Left renal pelvis (tissue), 4 donors: Measurements from ENCODE around the gene TRPM3. TPM values are rescaled to one million over a fixed set of nuclear protein-coding genes. Genes with fewer than 3 reads are reported as not detected.

Experiments used
- DNase-seq, 4 donors: peaks; one replicate each; pipeline ENCODE4 v3.0.0-alpha.2; 2013; ENCODE audit warnings: low read depth in 4 of 4, low spot score in 3 of 4
- polyA plus RNA-seq, 4 donors: library from polyadenylated mRNA; unstranded; fragments of 120-200 nt; gene quantifications; one replicate each; pipeline ENCODE4 v1.2.1, GENCODE V29; 2013; ENCODE audit not compliant: insufficient read length in 4 of 4

TRPM3 gene
- polyA plus RNA-seq, 4 donors: 6.3 to 16.1 (median 14.4) TPM

DNA sequence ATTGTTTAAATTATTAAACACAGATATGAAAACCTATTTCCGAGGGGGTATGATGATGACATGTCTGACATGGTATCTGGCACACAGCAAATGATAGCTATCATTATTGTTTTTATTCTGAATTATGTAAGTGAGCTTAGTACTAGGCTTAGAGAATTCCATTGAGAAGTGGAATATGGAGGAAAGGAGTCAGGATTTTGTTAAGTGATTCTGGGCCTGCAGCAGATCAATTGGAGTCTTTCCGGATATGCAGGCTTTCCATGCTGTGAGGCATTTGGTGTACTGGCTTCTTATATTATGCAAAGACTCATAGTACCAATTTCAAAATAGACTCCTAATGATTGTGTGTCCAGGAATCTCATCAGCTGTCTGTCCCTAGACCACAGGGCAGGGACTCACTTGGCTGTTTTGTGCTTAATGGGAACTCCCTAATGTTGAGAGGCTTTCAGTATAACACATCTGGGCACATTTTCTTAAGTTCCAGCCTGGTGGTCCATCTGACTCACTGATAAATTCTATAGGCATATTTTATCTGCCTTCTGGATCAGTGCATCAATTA lies 527.0 kb downstream of the TRPM3 start:
- no peak for DNase-seq

DNA sequence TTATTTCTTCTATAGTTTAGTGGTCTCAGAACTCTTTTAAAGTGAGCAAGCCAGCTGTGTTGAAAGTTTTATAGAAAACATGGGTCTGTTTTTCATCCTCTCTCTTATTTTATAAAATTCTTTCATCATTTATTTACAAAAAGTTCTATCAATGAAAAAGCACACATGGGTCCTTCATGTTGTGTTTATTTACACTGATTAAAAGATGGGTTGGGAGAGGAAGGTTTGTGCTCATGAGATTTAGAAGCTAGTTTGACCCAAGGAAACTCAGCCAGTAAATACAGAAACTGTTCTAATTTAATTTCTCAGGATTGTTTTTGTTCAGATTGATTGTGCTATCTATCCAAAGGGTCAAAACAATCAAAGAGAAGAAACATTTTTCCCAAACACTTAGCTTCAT lies 528.2 kb downstream of the TRPM3 start:
- no peak for DNase-seq

DNA sequence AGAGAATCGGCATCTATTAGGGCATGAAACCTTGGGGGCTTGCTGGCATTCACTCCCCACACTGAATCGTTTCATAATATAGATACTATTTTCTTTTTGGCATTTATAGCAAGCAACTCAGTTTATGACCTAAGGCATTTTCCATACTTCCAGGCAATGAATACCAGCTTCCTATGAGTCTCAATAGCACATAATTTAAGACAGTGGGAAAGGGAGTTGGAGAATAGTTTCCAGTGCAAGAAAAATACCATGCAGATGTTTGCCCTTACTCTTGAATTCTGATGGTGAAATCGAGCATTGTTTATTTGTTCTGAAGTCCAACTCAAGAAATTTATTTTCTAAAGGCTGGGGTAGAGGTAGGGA lies 531.1 kb downstream of the TRPM3 start:
- no peak for DNase-seq

DNA sequence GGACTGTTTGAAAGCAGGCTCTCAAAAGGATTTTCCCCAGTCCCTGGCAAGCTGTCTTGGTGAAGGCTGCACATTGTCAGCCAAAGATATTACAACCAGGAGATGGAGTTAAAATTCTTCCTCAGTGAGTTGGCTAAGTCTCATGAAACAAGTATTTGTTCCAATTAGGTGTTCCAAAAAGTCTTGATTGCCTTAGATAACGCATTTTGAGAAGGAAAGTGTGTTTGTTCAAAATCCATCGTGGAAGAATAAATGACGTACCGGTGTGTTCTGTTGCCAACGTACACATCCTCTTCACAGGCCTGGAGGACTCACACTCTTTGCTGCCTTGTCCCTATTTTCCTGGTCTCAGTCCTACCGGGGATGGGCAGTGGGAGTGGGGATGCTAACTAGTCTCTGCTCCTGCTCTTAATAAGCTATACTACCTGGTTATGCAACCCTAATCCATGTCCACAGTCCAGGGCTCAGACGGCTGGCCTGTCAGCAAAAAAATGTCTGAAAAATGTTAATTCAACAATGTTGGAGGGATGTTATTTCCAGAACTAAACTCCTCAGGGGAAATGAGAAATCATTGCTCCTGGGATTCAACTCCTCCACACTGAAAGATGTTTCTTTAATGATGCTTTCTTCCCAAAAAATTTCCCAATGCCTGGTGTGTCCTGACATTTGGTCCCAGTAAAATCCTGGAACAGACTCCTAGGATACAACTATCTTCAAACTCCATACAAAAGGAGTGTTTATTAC lies 531.7 kb downstream of the TRPM3 start:
- DNase-seq: no peak

DNA sequence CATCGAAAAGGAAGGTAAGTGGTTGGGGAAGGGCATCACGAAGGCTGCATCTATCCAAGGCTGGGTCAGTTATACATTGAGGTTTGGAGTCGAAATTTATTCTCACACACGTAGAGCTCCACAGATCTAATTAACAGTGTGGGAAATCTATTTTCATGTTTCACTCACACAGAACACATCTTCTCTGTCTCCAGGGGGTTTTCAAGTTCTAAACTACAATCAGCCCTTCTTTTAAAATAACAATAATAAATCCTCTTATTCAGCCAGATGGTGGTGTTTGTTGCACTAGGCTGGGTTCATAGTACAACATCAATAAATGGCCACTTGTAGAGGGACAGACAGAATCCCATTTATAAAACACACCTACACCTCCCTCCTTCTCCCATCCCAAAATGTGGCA lies 532.4 kb downstream of the TRPM3 start:
- DNase-seq: no peak

DNA sequence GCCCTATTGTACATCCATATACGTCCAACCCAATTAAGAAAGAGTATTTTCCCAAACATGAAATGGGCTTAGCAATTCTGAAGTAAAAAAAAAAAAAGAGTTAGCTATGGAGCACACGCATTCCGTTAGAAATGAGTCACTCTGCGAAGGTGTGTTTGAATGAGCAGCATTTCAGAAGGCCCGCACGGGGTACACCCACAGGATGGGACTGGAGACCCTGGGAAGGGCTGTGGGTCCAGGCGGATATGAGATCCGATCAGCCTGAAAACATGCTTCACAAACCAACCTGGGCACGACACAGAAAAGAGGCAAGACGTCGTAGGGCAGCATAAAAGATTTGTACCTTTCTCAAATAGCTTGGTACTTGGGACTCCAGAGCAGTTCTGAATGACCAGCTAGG lies 533.0 kb downstream of the TRPM3 start:
- DNase-seq: no peak

DNA sequence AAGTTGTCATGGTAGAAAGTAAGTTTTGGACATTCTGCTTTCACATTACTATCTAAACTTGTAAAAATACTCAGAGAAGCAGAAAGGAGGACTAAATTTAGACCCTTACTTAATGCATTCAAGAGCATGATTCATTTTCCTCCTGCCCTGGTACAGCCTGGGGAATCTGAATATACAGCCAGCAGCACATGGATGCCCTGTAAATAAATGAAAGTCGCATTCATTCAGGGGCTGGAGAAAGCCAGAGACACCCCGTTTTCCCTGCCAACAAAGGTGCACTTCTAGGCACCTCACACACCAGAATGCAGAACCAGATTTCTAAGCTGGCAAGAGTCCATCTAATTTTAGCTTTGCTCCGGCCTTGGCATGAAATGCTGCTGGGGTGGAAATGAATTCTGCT lies 534.2 kb downstream of the TRPM3 start:
- DNase-seq: no peak

DNA sequence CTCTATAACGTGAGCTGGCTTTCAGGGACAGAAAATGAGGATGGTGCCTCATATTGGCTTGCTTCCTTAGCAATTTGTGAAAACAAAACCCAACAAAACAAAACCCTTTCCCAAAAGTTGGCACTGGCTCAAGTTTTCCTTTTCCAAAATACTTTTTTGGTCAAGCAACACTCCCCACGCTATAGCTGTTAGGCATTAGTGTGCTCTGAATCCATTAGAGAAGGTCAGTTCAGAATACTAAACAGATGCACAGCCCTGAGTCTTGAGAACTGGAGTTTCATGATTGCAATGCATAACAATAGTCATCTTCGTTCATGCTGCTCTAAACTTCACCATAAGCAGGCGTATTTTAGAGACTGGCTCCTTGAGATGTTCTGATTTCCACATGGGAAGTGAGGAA lies 534.9 kb downstream of the TRPM3 start:
- DNase-seq: no peak

DNA sequence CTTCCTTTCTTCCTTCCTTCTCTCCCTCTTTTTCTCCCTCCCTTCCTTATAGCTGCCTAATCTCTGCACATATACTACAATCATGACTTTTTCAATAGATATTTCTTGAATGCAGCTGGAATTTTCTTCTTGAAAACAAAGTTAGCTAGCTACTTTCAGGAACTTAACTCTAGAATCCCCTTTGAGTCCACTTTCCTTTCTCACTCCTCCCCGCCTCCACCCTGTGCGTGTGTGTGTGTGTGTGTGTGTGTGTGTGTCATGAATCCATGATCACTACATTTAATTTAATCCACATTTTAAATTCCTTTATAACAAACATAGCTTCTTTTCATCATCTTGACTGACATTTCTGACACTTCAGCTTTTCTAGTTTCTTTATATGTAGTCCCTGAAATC lies 539.5 kb downstream of the TRPM3 start:
- DNase-seq: no peak

DNA sequence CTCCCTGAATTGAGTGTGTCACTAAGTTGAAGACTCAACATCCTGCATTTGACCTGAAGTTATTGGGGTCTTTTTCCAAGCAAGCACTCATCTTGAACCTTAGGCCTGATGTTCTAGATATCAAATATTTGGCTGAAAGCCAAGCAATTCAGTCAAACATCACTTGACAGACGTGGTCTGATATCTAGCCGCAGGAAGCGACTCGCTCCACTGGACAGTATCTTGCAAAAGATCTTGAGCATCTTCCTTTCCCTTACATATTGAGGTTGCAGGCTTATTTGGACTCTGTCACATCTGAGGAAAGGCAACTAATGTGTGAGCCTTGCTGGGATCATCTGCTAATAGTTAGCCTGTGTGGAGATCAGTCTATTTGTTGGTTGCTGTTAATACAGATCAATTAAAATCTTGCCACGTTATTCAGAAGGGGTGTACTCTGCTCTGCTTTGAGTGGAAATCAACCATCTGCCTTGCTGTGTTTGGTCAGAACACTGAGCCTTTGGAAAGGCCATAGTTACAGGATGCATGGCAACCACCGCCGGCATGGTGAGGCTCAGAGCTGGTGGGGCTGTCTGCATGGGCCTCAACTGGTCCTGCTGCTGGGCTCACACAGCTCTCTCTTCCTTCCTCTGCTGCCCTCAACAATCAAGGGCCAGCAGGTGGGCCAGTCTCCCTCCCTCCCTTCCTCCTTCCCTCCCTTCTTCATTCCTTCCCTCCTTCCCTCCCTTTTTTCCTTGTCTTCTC lies 540.0 kb downstream of the TRPM3 start:
- no peak for DNase-seq

DNA sequence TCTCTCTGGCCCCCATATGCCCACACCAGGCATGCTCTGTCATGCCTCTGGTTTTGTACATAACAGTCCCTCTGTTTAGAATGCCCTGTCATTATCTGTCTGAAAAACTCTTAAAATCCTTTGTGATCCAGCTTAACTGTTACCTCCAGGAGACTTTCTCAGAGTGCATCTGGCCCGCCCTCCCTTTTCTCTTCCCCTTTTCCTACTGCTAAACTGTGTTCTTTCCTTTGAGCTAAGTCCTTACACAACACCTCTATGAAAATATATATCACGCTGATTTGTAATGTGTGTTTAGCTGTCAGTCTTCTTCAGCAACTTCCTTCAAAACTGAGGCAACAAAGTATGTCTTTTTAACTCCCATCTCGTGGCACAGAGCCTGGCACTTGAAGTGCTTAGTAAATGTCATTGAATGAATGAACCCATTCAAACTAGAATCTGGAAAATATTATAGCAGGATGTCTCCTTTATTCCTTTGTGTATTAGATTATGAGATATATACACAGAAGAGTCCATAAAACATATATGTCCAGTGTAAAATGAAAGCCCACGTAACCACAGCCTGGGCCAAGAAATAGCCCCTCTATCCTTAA lies 540.7 kb downstream of the TRPM3 start:
- DNase-seq: no peak

DNA sequence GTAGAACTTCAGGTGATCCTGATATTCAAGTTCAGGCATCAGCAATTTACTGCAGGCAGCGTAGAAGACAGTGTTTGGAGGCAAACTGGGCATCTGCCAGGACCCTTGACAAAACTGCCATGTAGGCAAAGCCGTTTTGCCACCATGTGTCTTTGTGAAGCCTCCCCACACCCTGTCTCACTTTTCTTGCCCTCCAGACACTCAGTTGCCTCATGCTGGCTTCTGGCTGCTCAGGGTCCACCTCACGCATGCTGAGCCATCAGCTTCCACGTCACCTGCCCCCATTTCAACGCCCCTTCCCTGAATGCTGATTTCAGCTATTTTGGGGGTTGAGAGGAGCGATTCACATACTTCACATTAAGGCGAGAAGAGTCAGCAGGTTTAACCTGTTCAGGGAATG lies 541.7 kb downstream of the TRPM3 start:
- DNase-seq: no peak

DNA sequence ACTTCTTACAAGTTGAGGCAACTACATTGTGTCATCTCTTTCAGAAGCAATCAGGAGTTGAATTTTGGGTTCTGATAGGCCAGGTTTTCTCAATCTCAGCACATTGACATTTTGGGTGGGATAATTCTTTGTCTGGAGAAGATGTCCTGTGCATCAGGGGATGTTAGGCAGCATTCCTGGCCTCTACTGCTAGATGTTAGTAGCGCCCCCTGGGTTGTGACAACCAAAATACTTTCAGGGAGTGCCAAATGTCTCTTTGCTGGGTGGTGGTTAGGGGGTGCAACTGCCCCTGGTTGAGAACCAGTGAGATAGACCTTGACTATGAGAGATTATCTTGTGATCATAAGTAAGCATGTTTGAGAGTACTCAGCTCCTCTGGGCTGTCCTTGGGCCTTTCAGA lies 542.7 kb downstream of the TRPM3 start:
- no peak for DNase-seq

DNA sequence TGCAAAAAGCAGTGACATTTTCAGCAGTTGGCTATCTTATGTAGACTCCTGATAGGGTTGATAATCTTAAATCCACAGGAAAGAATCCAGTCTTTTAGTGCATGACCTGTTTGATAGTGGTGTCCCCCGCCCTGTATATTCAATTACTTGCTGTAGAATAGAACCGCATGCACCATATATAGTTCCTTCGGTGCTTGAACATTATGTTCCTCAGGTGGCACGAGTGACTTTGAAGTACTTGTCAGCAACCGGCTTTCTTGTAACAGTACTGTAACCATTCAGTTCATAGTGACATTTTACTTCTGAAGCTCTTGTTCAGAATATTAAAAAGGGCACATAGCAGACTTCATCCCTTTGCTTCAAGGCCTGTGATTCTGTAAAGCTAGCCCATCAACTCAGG lies 543.8 kb downstream of the TRPM3 start:
- no peak for DNase-seq

DNA sequence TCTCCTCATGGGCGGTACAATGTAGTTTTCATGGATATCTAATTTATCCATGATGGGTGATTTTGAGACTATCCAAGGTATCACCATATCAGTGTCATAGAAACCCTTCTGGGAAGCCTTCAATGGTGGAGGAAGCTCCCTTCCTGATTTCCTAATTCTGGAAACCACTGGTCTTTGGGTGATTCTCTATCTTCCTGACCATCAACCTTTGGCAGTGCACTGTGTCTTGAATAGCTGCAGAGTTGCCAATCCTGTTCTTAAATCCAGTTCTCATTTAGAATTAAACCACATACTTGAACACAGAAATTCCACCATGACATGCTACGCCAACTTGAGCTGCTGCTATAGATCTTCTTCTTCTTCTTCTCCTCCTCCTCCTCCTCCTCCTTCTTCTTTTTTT lies 545.3 kb downstream of the TRPM3 start:
- no peak for DNase-seq

DNA sequence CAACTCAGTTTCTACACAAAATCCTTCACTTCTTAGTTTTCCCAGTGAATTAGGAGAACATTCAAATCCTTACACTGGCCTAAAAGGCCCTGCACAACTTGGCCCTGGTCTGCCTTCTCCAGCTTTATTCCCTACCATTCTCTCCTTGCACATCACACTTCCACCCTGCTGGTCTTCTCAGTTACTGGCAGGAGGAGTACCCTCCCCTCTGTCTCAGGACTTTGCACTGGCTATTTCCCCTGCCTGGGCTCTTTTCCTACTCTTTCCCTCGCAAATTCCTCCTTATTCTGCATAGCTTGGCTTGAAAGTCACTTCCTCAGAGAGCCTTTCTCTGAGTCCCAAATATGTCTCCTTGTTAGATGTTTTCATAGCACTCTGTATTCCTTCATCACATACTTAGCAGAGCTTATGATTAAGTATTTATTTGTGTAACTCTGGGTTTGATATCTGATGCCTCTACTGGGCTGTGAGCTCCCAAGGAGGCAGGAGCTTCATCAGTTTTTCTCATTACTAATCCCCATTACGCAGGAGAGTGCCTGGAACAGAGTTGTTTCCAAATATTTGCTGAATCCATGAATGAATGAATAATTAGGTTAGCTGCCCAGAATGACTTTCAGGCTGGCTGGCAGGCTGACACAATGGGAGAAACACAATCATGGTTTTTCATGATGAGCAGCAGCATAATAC lies 547.1 kb downstream of the TRPM3 start:
- no peak for DNase-seq

DNA sequence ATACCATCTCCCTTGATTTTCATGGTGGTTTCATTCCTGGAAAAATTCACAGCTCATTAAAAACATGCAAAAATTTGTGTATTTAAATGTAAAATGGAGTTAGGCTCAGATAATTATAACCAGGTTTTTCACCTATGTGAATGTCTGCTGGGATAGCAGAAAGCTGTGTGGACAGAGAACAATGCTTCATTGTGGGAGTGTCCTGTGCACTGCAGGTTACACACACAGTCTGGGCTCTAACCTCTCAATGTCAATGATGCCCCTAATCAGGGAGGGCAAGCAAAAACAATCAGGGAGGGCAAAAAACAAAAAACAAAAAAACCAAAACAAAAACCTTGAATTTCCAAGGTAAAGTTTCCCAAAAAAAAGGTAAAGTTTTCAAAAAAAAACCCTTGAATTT lies 548.1 kb downstream of the TRPM3 start:
- DNase-seq: no peak

DNA sequence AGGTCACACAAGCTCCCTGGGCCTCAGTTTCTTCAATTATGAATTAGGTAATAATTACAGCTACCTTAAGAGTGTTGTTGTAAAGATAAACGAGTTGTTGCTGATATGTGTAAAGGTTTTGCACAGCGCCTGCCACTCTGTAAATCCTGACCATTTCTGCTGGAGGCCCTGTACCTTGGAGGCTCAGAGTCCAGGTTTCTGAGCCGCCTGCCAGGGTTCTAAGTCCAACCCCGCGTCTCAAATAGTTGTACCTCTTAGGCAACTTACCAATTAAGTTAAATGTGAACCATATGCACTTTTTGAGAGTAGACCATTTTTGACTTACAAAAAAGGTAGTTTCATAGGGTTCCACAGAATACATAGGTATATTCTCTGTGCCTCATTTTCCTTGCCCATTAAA lies 550.2 kb downstream of the TRPM3 start:
- no peak for DNase-seq

DNA sequence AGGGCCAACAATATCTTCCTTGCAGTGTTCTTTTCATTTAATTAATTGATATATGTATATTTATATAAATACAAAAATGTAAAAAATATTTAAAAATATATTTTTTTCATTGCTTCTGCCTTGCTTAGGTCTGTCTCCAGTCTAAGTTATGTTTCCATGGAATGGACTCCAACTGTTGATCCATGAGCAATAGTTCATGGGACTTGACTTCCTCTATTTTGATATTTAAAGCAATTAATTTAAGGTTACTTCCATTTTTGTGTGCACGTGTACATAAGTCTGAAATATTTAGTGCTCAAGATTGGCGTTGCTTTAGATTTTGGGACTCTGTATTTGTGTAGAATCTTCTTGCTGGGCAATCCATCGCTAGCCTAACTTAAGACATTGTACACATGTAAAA lies 551.6 kb downstream of the TRPM3 start:
- DNase-seq: no peak

DNA sequence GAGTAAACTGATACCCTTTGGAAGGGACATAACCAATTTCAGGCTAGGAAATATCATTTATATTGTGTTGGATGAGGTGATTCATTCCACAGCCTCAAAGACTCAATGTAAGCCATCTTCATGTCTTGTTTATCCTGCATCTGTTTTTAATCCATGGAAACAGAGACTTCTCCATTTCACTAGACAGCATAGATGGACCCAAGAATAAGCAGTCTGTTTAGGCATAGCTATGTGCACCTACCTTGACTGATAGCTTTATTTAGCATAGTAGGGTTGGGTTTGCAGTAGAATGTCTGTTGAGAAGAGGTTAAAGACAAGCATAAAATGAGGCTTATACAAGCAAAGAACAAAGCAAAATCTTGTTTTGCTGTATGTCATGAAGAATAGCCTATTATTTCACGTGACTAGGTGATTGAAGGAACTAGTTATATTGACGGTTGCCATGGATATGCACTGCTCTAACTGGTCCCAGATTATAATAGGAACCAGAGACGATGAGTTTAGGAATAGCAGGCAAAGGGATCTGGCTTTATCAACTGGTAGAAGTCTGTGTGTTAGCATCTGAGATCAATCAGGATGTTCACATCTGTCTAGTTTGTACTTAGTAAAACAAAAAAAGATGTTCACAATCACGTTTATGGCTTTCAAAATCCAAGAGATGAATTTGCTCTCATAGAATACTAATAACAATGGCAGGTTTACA lies 552.2 kb downstream of the TRPM3 start:
- DNase-seq: no peak

DNA sequence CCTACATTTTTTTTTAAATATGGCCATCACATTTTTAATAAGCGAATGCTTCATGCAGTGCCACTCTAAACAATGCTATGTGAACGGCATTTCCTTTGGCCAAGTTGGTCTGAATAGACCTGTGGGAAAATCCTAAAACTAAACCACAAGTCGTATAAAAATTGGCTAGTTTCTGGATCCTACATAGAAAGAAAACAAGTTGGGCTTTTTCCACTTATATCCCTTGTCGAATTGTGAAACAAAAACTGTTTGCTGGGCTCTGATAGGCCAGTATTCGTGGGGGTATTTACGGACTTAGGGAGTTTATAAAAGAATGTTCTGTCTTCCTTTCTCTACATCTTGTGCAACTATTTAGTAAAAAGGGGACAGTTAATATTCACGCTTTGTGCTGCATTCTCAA lies 553.9 kb downstream of the TRPM3 start:
- no peak for DNase-seq
